GM18498 (cell line): Measurements from ENCODE around the gene SLC12A1.
A peak's percentile ranks its signal among the peaks of the same experiment; 100 is the strongest.

Source experiments
- ATAC-seq: cut with Tn5 transposase; IDR thresholded peaks from one replicate; pipeline ENCODE4 v1.9.1; 2021; ENCODE audit warnings: mild to moderate bottlenecking, moderate library complexity; ENCODE audit not compliant: unreplicated experiment

The SLC12A1 gene

DNA sequence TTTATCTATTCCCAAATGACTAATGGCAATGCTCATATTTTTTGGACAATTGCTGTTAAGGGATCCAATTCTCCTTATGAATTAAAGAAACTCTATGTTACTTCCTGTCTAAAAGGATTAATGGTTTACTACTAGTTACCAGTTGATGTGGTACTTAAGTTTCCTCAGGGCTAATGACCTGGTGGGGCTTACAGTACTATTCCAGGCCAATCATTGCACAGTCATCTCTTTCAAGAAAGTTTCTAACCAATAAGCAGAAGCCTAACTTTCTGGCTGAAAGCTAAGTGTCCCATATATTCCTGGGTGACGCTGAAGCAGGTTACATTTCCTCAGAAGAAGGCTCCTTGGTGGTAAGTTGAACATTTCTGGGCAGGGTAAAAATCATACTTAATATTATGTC, at the start of gene SLC12A1:
TSS of gene SLC12A1 (plus strand) at position 322 of the 400 bp plus-strand sequence. CDS start 1,418 bp downstream, outside the sequence.
- ATAC-seq = no peak

GRCh38 chr15:48168616-48169015, 37.5 kb upstream of the SLC12A1 start:
- no peak for ATAC-seq

GRCh38 chr15:48170981-48171380, 35.1 kb upstream of the SLC12A1 start:
- no peak for ATAC-seq

DNA sequence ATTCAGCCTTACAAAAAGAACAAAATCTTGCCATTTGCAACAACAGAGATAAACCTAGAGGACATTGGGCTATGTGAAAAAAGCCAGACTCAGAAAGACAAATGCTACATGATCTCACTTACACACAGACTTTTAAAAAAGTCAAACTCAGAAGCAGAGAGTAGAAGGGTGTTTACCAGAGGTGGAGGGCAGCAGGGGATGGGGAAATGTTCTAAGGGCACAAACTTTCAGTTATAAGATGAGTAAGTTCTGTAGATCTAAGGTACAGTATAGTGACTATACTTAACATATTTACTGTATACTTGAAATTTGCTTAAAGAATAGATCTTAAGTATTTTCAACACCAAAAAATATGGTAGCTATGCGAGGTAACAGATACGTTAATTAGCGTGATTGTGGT, 31.0 kb upstream of the SLC12A1 start:
- no peak for ATAC-seq

- no peak for ATAC-seq
These were observed 30.0 kb upstream of the SLC12A1 start for GRCh38 chr15:48176112-48176511.

GRCh38 chr15:48176957-48177356, 29.1 kb upstream of the SLC12A1 start:
- ATAC-seq = no peak

- peak; percentile 71 for ATAC-seq
These were observed 28.7 kb upstream of the SLC12A1 start for GRCh38 chr15:48177383-48177765.

- ATAC-seq = peak; percentile 88
These were observed 28.1 kb upstream of the SLC12A1 start, which contains the start of gene MYEF2 for GRCh38 chr15:48177766-48178647. Gene MYEF2, minus strand, starts transcription at chr15:48178295. Its CDS starts 58 bp downstream, at chr15:48178237.

GRCh38 chr15:48178648-48178931, 27.5 kb upstream of the SLC12A1 start:
- ATAC-seq = no peak

GRCh38 chr15:48182749-48183148, 23.4 kb upstream of the SLC12A1 start:
- ATAC-seq = no peak

- no peak for ATAC-seq
These were observed 20.6 kb upstream of the SLC12A1 start for GRCh38 chr15:48185529-48185928.

DNA sequence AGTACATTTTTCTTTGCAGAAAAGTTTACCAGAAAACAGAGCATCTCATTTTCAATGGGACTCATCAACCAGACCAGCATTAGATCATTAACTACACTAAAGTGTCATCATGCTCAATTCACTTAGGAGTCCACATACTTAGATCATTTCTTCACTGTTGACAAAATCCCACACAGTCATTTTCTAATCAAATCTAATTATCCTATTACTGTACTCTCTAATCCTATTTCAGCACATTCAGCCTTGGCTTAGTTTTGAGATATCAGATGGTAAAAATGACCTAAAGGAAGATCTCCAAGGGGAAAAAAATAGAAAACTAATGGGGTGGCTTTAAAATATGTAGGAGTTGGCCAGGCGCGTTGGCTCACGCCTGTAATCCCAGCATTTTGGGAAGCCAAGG, 19.8 kb upstream of the SLC12A1 start:
- no peak for ATAC-seq

DNA sequence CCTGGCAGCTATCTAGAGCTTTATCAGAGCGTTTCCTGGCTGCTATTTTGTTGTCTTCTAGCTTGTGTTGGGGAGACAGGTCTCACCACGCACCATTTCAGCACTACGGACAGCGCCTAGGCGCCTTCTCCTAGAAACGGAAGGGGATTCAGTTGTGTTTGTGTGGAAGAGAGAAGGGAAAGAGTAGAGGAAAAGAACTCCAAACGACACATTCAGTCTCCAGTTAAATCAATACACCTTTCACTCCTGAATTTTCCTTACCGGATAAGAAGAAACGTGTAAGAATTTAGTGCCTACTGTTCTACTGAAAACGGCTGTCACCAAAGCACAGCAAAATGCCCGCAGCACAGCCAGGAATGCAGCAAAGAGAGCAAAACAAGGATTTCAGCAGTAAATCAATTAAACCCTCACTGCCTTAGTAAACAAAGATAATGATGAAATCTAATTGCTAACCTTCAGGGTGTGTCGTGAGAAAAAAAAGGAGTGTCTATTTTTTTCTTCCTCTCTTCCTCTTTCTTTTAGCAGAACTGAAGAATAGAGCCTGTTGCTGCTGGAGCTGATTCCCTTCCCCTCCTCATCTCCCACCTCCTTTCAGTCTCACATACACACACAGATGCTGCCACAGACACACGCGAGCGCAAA, 15.0 kb upstream of the SLC12A1 start:
- no peak for ATAC-seq

- no peak for ATAC-seq
These were observed 14.4 kb upstream of the SLC12A1 start, which contains the start of gene CTXN2 for GRCh38 chr15:48191574-48192225. Gene CTXN2, plus strand, starts transcription at chr15:48191665. Its CDS starts 9,636 bp downstream, at chr15:48201301.

DNA sequence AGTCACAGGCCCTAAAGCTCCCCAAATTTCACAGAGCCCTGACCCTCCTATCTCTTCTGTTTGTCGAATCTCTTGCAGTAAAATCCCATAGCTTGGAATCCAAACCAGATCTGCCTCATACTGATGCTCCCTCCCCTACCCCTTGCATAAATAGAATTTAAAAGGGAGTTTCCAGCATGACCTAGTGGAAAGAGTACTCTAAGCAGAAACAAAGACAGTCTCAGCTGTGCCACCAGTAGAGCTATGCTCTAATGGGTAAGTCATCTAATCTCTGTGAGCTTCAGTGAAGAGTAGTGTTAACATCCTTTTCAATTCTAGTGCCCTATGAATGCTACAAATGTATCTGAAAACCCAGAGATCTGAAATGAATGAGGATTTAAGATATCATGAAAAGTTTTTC, 4.0 kb upstream of the SLC12A1 start:
- ATAC-seq = no peak

DNA sequence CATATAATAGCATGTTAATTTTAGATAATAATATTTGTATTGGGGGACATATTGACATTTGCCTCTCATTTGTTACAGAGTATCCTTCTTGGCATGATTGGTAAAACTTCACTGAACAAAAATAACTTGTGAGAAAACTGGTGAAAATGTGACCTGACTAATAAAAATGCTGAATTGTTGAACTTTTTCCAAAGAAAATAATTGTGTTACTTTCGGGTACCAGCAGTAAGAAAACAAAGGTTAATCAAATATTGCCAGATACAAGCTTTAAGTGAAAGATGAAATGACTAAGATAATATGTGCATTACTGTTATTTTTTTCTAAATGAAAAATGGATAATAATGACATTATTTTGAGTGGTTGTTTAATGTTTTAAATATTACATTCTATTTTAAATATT, 15.2 kb downstream of the SLC12A1 start:
- no peak for ATAC-seq

DNA sequence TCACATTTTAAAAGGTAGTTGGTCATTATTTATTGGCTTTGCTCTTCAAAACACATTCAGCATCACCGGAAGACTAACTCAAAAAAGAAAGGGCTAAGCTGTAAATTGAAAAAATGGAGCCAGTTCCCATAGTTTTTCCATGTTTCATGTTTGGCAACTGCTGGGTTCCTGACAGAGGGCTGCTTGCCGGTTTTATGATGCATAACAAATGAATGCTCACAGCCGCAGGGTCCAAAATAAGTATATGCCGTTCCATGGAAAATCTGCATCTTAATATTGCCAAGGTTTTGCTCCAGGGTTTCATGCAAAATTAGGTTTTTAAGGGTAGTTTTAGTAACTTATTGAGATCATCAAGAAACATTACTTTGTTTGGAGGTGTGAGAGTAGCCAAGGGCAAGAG, 15.8 kb downstream of the SLC12A1 start:
- ATAC-seq = no peak

DNA sequence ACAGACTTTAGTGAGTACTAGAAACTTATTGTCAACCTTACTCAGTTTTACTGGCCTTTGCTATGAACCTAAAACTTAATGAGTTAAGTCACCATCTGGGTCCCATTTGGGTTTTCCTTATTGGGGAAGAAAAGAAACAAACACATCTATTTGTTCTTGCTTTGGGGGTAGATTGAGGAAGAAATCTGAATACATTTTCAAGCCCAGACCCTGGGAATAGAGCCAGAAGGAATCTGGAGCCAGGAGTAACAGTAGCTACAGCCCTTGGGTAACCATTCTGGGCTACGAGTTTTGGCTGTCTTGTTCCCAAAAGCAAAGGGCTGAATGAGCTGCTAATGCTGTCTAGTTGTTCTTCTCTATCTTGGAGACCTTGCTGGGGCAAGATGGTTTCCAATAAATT, 16.5 kb downstream of the SLC12A1 start:
- no peak for ATAC-seq

DNA sequence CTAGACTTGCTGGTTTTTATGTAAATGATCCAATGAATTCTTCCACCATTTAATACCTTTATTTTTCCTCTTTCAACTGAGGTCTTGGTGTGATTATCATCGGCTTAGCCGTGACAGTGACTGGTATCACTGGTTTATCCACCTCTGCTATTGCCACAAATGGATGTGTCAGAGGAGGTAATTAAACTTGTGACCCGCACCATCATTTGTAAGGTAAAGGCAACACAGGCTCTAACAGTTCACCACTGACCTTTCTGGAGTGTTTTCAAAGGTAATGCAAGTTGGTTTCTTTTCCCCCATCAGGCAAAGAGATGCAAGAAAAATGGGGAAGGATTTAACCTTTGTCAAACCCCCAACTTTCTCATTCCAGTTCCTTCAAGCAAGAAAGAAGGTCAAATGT, 19.7 kb downstream of the SLC12A1 start:
- ATAC-seq = no peak

- no peak for ATAC-seq
These were observed 24.4 kb downstream of the SLC12A1 start for GRCh38 chr15:48230498-48230897.

DNA sequence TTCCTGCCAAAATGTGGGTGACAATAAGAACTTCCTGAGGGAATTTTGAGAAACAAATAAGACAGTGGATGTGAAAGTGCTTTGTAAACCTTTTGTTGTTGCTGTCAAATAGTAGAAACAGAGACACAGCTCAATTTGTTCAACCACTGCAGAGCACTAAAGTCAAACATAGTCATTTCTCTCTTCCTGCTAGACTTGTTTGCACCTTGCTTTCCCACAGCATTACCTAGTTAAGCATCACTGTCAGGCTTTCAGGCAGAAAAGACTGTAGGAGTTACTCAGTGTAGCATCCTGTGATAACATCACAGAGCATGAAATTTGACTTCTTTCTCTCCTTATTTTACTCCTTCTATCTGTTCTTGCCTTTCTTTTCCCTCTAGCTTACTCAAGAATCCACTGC, 27.1 kb downstream of the SLC12A1 start:
- ATAC-seq = no peak

- ATAC-seq = no peak
These were observed 33.2 kb downstream of the SLC12A1 start for GRCh38 chr15:48239334-48239733.
